Measurements from ENCODE around the gene RAN. TPM values are rescaled to one million over a fixed set of nuclear protein-coding genes. Genes with fewer than 3 reads are reported as not detected.
A peak's percentile ranks its signal among the peaks of the same experiment; 100 is the strongest.
"Not testable (repeated sequence)": the region's sequence is repeated elsewhere in the genome, so short reads cannot be mapped to it uniquely, and the experiment has no call there.

RAN gene
- total and polyA plus RNA-seq, 7 donors, result 302 to 1,341 (median 369) TPM

DNA sequence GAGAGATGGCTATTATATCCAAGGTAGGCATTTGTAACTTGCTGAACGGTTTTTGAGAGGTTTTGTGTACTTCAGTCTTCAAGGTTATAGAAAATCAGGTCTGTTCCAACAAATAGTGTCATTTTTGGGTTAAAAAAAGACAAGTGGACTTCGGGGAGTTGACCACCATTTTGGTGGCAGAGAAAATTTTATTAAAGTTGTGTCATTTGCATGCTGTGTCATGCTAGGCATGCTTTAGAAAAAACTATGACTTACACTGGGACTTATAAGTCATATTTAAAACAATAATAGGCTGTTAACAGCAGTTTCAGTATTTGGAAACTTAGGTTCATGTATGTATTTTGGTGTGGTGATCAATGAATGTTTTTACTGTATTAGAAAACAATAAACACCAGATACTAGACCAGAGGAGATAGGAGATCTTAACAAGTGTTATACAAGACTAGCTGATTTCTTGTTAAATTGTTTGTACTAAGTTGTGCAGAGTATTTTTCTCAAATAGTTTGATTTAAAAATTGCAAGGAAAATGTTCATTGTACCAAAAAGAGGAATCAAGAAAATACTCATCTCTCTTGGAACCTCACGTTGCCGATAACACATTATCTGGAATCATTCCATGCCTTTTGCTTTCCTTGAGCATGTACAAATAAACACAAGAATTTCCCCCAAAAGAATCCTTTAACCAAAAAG lies 1.4 kb downstream of the RAN start:
- H3K36me3 ChIP-seq (ENCODE audit: insufficient read depth in 1 of 2, low read depth in 1 of 2), result peaks cover 5 to 50% of the 10 kb centered on the region in 2 donors
- H3K4me3 ChIP-seq, result peak overlapping the region; percentile 75
- no peak for TF ChIP-seq CTCF (IDR thresholded peaks at IDR 0.05)
- intact Hi-C loops (cut with DNase I), result loop anchor here in 1 of 2 donors (5.0 kb wide), 1 partner anchor 36 kb away; the partner anchor contains the start of gene STX2
- H3K27ac ChIP-seq, result peak overlapping the region; percentile 87
- no peaks in the 10 kb centered on the region for H3K27me3 ChIP-seq (ENCODE audit: insufficient read depth in 3 of 3, low read length in 2 of 3)
- 39 to 48% (median 42%) methylated on average over 4 of the region's 4 CpGs for WGBS, 3 donors
- no peaks in the 10 kb centered on the region for H3K9me3 ChIP-seq
- peaks cover 20% of the 10 kb centered on the region for H3K4me1 ChIP-seq
- ATAC-seq, result no peak
- no peak for DNase-seq

DNA sequence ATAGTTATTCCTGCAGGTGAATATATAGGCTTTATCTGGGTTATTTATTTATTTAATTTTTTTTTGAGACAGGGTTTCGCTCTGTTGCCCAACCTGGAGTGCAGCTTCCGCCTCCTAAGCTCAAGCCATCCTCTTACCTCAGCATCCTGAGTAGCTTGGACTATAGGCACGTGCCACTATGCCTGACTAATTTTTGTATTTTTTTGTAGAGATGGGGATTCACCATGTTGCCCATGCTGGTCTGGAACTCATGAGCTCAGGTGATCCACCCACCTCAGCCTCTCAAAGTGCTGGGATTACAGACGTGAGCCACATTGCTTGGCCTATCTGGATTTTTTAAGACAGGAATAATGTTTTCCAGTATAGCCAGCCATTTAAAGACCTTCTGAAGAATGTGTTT lies 2.0 kb downstream of the RAN start:
- DNase-seq (no peak), ATAC-seq (no peak)
- TF ChIP-seq CTCF (IDR thresholded peaks at IDR 0.05), result no peak
- WGBS, 3 donors, result 88 to 92% (median 88%) methylated on average over 4 of the region's 4 CpGs
- Histone ChIP-seq H3K27ac (no peak overlapping the region), H3K4me1 (peaks cover 20% of the 10 kb centered on the region), H3K36me3 (ENCODE audit: insufficient read depth in 1 of 2, low read depth in 1 of 2) (peaks cover 5 to 50% of the 10 kb centered on the region in 2 donors), H3K27me3 (ENCODE audit: insufficient read depth in 3 of 3, low read length in 2 of 3) (no peaks in the 10 kb centered on the region), H3K4me3 (peak overlapping the region; percentile 75), H3K9me3 (no peaks in the 10 kb centered on the region)
- intact Hi-C loops (cut with DNase I), result loop anchor here in 1 of 2 donors (5.0 kb wide), 1 partner anchor 37 kb away; the partner anchor contains the start of gene STX2

DNA sequence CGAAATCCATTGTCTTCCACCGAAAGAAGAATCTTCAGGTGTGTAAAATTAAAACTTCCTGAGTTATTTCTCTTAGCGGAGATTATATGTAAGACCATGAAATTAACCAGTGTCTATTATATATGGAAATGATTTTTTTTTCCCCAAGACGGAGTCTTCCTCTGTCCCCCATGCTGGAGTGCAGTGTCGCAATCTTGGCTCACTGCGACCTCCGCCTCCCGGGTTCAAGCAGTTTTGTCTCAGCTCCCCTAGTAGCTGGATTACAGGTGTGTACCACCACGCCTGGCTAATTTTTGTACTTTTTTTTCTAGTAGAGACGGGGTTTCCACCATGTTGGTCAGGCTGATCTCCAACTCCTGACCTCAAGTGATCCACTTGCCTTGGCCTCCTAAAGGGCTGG lies 2.8 kb downstream of the RAN start:
- TF ChIP-seq CTCF (IDR thresholded peaks at IDR 0.05), result no peak
- Histone ChIP-seq H3K4me3 (no peak overlapping the region), H3K4me1 (peaks cover 20% of the 10 kb centered on the region), H3K9me3 (no peaks in the 10 kb centered on the region), H3K27me3 (ENCODE audit: insufficient read depth in 3 of 3, low read length in 2 of 3) (no peaks in the 10 kb centered on the region), H3K36me3 (ENCODE audit: insufficient read depth in 1 of 2, low read depth in 1 of 2) (peaks cover 5 to 50% of the 10 kb centered on the region in 2 donors), H3K27ac (no peak overlapping the region)
- WGBS, 3 donors, result 93 to 98% (median 97%) methylated on average over 10 of the region's 10 CpGs
- DNase-seq, result no peak
- ATAC-seq, result no peak
- intact Hi-C loops (cut with DNase I), result loop anchor here in 1 of 2 donors (5.0 kb wide), 1 partner anchor 37 kb away; the partner anchor contains the start of gene STX2

GRCh38 chr12:130875193-130875592 lies 3.3 kb downstream of the RAN start:
- Histone ChIP-seq H3K4me1 (peaks cover 20% of the 10 kb centered on the region), H3K27ac (no peak overlapping the region), H3K36me3 (ENCODE audit: insufficient read depth in 1 of 2, low read depth in 1 of 2) (peaks cover 5 to 50% of the 10 kb centered on the region in 2 donors), H3K4me3 (no peak overlapping the region), H3K9me3 (no peaks in the 10 kb centered on the region), H3K27me3 (ENCODE audit: insufficient read depth in 3 of 3, low read length in 2 of 3) (no peaks in the 10 kb centered on the region)
- ATAC-seq (no peak), DNase-seq (no peak)
- WGBS, 3 donors, result 85 to 91% (median 89%) methylated on average over 5 of the region's 5 CpGs
- intact Hi-C loops (cut with DNase I), result no loop called here
- no peak for TF ChIP-seq CTCF (IDR thresholded peaks at IDR 0.05)

DNA sequence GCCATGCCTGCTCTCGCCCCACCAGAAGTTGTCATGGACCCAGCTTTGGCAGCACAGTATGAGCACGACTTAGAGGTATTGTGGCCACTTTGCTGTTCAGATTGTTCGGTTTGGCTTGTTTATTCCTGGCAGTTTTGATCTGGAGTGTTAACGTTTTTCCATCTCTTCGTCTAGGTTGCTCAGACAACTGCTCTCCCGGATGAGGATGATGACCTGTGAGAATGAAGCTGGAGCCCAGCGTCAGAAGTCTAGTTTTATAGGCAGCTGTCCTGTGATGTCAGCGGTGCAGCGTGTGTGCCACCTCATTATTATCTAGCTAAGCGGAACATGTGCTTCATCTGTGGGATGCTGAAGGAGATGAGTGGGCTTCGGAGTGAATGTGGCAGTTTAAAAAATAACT lies 3.8 kb downstream of the RAN start:
- WGBS, 3 donors, result 70 to 84% (median 78%) methylated on average over 10 to 11 of the region's 11 CpGs
- H3K4me1 ChIP-seq, result peaks cover 20% of the 10 kb centered on the region
- H3K4me3 ChIP-seq; H3K27ac ChIP-seq; intact Hi-C loops (cut with DNase I); ATAC-seq; H3K9me3 ChIP-seq; H3K27me3 ChIP-seq (ENCODE audit: insufficient read depth in 3 of 3, low read length in 2 of 3); DNase-seq: not testable (repeated sequence)
- peaks cover 5 to 50% of the 10 kb centered on the region in 2 donors for H3K36me3 ChIP-seq (ENCODE audit: insufficient read depth in 1 of 2, low read depth in 1 of 2)
